Thyroid gland (tissue), 4 donors: ENCODE data around the gene KICS2. TPM values are rescaled to one million over a fixed set of nuclear protein-coding genes. Genes with fewer than 3 reads are reported as not detected.
"Not testable (repeated sequence)": the region's sequence is repeated elsewhere in the genome, so short reads cannot be mapped to it uniquely, and the experiment has no call there.

ENCODE experiments used
- DNase-seq, 2 donors: peaks; one replicate each; pipeline ENCODE4 v3.0.0-alpha.2; 2019
- H3K27ac ChIP-seq, 3 donors: fragments of 200-600 bp; sonication (generic); 1 replicate in 2 of 3; 2 replicates in 1 of 3; pipeline ENCODE4 v1.5.1; 2016 to 2019; ENCODE audit warnings: mild to moderate bottlenecking in 1 of 3, moderate library complexity in 1 of 3
- H3K27me3 ChIP-seq: fragments of 200-600 bp; sonication (generic); one replicate; pipeline ENCODE4 v1.5.1; 2019
- H3K36me3 ChIP-seq, 2 donors: fragments of 200-600 bp; sonication (generic); one replicate each; pipeline ENCODE4 v1.5.1; 2016 to 2019
- H3K4me1 ChIP-seq, 2 donors: fragments of 200-600 bp; sonication (generic); one replicate each; pipeline ENCODE4 v1.5.1; 2017 to 2019
- H3K4me3 ChIP-seq, 3 donors: fragments of 200-600 bp; sonication (generic); replicated peaks in 1 of 3; 1 replicate in 2 of 3; 2 replicates in 1 of 3; pipeline ENCODE4 v1.5.1; 2016; ENCODE audit warnings: mild to moderate bottlenecking in 1 of 3
- H3K9me3 ChIP-seq: fragments of 200-600 bp; sonication (generic); one replicate; pipeline ENCODE4 v1.5.1; 2017
- POLR2A ChIP-seq, 2 donors: fragments of 450-650 bp; IDR thresholded peaks; one replicate each; pipeline ENCODE4 v1.6.1; 2017; ENCODE audit warnings: antibody characterized with exemption in 2 of 2, mild to moderate bottlenecking in 2 of 2, moderate library complexity in 1 of 2
- WGBS, 2 donors: methylation state at CpG; one replicate each; pipeline ENCODE4 v1.1.5; 2017; 5-methylcytosine and 5-hydroxymethylcytosine counted together
- intact Hi-C: fragments of 100-400 bp; cut with DNase I; formaldehyde crosslinking; loops from one replicate; pipeline ENCODE4 v1.15.1; 2023
- total RNA-seq, 4 donors: library from RNA; depleted of rRNA; stranded (reverse); fragments of >200 nt; gene quantifications; one replicate each; pipeline ENCODE4 v1.2.3, GENCODE V29; 2016
- TF ChIP-seq, protein P1 (sequence below), 6 experiments: fragments of 200-600 bp in 3 of 6; fragments of 450-650 bp in 3 of 6; sonication (generic) in 3 of 6; IDR thresholded peaks; one replicate each; pipeline ENCODE4 v1.5.1; 2016 to 2019; ENCODE audit warnings: antibody characterized with exemption in 6 of 6, mild to moderate bottlenecking in 2 of 6, inconsistent platforms in 1 of 6, moderate library complexity in 1 of 6

The KICS2 gene
- total RNA-seq, 4 donors from 2014 or later = 11.9 to 20.0 (median 18.6) TPM

DNA sequence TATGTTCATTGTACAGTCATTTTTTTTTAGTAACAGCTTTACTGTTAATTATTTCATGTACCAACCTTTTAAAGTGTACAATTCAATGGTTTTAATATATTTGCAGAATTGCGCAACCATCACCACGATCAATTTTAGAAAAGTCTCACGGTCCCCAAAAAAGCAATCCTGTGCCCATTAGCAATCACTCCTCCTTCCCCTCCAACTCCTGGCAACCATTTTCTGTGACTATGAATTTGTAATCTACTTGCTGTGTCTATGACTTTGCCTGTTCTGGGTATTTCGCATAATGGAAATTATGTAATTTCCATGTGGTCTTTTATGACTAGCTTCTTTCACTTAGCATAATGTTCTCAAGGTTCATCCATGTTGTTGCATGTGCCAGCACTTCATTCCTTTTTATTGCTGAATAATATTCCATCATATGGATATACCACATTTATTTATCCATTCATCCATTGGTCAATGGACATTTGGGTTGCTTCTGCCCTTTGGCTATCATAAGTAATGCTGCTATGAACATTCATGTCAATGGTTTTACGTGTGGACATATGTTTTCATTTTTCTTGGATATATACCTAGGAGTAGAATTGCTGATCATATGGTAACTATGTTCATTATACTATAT lies 9.9 kb downstream of the KICS2 start:
- no peaks in the 10 kb centered on the region for H3K4me1 ChIP-seq
- DNase-seq = no peak
- peaks cover 0 to 8% of the 10 kb centered on the region in 2 donors for H3K36me3 ChIP-seq
- TF ChIP-seq, protein P1, sequence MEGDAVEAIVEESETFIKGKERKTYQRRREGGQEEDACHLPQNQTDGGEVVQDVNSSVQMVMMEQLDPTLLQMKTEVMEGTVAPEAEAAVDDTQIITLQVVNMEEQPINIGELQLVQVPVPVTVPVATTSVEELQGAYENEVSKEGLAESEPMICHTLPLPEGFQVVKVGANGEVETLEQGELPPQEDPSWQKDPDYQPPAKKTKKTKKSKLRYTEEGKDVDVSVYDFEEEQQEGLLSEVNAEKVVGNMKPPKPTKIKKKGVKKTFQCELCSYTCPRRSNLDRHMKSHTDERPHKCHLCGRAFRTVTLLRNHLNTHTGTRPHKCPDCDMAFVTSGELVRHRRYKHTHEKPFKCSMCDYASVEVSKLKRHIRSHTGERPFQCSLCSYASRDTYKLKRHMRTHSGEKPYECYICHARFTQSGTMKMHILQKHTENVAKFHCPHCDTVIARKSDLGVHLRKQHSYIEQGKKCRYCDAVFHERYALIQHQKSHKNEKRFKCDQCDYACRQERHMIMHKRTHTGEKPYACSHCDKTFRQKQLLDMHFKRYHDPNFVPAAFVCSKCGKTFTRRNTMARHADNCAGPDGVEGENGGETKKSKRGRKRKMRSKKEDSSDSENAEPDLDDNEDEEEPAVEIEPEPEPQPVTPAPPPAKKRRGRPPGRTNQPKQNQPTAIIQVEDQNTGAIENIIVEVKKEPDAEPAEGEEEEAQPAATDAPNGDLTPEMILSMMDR (IDR thresholded peaks at IDR 0.05) = no peak
- no peak for TF ChIP-seq POLR2A (IDR thresholded peaks at IDR 0.05)
- no peak overlapping the region for H3K27ac ChIP-seq
- H3K27me3 ChIP-seq = no peaks in the 10 kb centered on the region
- no peak overlapping the region for H3K4me3 ChIP-seq
- WGBS, 2 donors = 77 to 90% methylated on average over 5 of the region's 5 CpGs
- no peaks in the 10 kb centered on the region for H3K9me3 ChIP-seq
- intact Hi-C loops = no loop called here

- H3K4me1 ChIP-seq = no peaks in the 10 kb centered on the region
- H3K36me3 ChIP-seq = peaks cover 0 to 5% of the 10 kb centered on the region in 2 donors
- H3K27ac ChIP-seq = no peak overlapping the region
- DNase-seq = no peak
- intact Hi-C loops = no loop called here
- TF ChIP-seq, protein P1 (IDR thresholded peaks at IDR 0.05) = no peak
- no peak for TF ChIP-seq POLR2A (IDR thresholded peaks at IDR 0.05)
- no peaks in the 10 kb centered on the region for H3K27me3 ChIP-seq
- no peaks in the 10 kb centered on the region for H3K9me3 ChIP-seq
- WGBS, 2 donors = 99 to 100% methylated on average over 2 of the region's 2 CpGs
- no peak overlapping the region for H3K4me3 ChIP-seq
Measured at GRCh38 chr12:64207453-64207852, 14.6 kb downstream of the KICS2 start.

DNA sequence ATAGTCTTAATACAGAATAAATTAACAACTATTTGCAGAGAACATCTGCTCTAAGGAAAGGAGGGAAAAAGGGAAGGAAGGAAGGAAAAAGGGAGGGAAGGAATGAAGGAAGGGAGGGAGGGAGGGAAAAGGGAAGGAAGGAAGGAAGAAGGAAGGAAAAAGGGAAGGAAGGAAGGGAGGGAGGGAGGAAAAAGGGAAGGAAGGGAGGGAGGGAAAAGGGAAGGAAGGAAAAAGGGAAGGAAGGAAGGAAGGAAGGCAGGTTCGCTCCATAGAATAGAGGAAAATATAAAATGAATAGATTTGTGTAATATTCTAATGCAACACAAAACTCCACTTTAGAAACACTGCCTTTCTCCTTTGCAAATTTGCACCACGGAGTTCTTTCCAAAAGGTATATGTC lies 16.6 kb downstream of the KICS2 start:
- H3K27me3 ChIP-seq = no peaks in the 10 kb centered on the region
- no peak overlapping the region for H3K27ac ChIP-seq
- H3K4me1 ChIP-seq = no peaks in the 10 kb centered on the region
- DNase-seq = no peak
- H3K36me3 ChIP-seq = no peaks in the 10 kb centered on the region
- H3K9me3 ChIP-seq = no peaks in the 10 kb centered on the region
- 87 to 90% methylated on average over 2 of the region's 2 CpGs for WGBS, 2 donors
- H3K4me3 ChIP-seq = no peak overlapping the region
- TF ChIP-seq, protein P1 (IDR thresholded peaks at IDR 0.05) = no peak
- no peak for TF ChIP-seq POLR2A (IDR thresholded peaks at IDR 0.05)
- intact Hi-C loops = no loop called here

- Histone ChIP-seq H3K36me3 (no peaks in the 10 kb centered on the region), H3K27me3 (no peaks in the 10 kb centered on the region), H3K4me1 (no peaks in the 10 kb centered on the region), H3K27ac (no peak overlapping the region), H3K9me3 (no peaks in the 10 kb centered on the region), H3K4me3 (no peak overlapping the region)
- TF ChIP-seq POLR2A (IDR thresholded peaks at IDR 0.05) = no peak
- TF ChIP-seq, protein P1 (IDR thresholded peaks at IDR 0.05) = no peak
- intact Hi-C loops = no loop called here
- no peak for DNase-seq
- WGBS, 2 donors = 68 to 82% methylated on average over 7 of the region's 7 CpGs
Measured at GRCh38 chr12:64203775-64204174, 18.3 kb downstream of the KICS2 start.

DNA sequence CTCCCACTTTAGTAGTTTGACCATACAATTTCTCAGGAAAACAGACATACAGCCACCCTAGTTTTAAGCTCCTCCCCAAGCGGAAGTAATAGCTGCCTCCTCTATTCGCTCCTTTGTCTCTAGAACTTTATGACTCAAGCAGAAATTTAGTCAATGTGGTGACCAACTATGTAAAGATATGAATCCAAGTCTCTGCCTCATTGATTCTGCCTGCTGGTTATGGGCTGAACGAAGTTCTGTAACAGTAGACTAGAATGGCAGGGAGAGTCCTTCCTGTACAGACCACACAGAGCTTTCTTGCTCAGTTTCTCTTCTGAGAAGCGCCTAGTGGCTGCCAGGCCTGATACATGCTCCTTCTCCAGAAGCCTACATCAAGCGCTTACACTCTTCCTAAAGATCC lies 19.1 kb downstream of the KICS2 start:
- intact Hi-C loops = no loop called here
- TF ChIP-seq POLR2A (IDR thresholded peaks at IDR 0.05) = no peak
- Histone ChIP-seq H3K27me3 (no peaks in the 10 kb centered on the region), H3K4me3 (no peak overlapping the region), H3K27ac (no peak overlapping the region), H3K4me1 (no peaks in the 10 kb centered on the region), H3K9me3 (no peaks in the 10 kb centered on the region), H3K36me3 (no peaks in the 10 kb centered on the region)
- WGBS, 2 donors = 94 to 97% methylated on average over 5 of the region's 5 CpGs
- DNase-seq = no peak

GRCh38 chr12:64195841-64196240 lies 26.3 kb downstream of the KICS2 start:
- H3K4me3 ChIP-seq, DNase-seq, H3K4me1 ChIP-seq, intact Hi-C loops, H3K9me3 ChIP-seq, H3K27me3 ChIP-seq, H3K27ac ChIP-seq, H3K36me3 ChIP-seq: not testable (repeated sequence)
- 40% methylated on average over 3 of the region's 15 CpGs; no CpG with 5 or more reads in 1 of the 2 donors for WGBS, 2 donors
